K562 (cell line): Measurements from ENCODE around the gene FAM83E. TPM values are rescaled to one million over a fixed set of nuclear protein-coding genes. Genes with fewer than 3 reads are reported as not detected.

Source experiments
- MEIS2 ChIP-seq: fragments of 450-650 bp; IDR thresholded peaks from 2 replicates; pipeline ENCODE4 v1.6.1; 2014; ENCODE audit warnings: mild to moderate bottlenecking; ENCODE audit not compliant: partially characterized antibody
- NUFIP1 ChIP-seq: fragments of 450-650 bp; IDR thresholded peaks from 2 replicates; pipeline ENCODE4 v1.6.1; 2018; ENCODE audit not compliant: partially characterized antibody
- POLR2G ChIP-seq: fragments of 200-400 bp; formaldehyde crosslinking; IDR thresholded peaks from 2 replicates; pipeline ENCODE4 v1.6.1; 2017; ENCODE audit warnings: low read depth, mild to moderate bottlenecking, antibody characterized with exemption, low read length, moderate library complexity
- REST ChIP-seq, 2 experiments: fragments of 450-650 bp; formaldehyde crosslinking in 1 of 2; IDR thresholded peaks; 2 replicates each; pipeline versions ENCODE4 v1.4.0 to v1.6.1; 2014 to 2020; ENCODE audit warnings: mild to moderate bottlenecking in 2 of 2, borderline replicate concordance in 1 of 2, low read depth in 1 of 2
- RFX7 ChIP-seq: fragments of 250-450 bp; sonication (Bioruptor Pico); IDR thresholded peaks from 2 replicates; pipeline ENCODE4 v1.5.1; 2021; ENCODE audit warnings: mild to moderate bottlenecking
- ZBTB40 ChIP-seq, 2 experiments: fragments of 450-650 bp in 1 of 2; sonication (generic) in 1 of 2; formaldehyde crosslinking in 1 of 2; IDR thresholded peaks; 2 replicates each; pipeline versions ENCODE4 v1.7.1 to v1.9.0; 2016 to 2022; ENCODE audit warnings: inconsistent platforms in 1 of 2, mild to moderate bottlenecking in 1 of 2, missing genetic modification reagents in 1 of 2
- polyA plus RNA-seq, 8 experiments: library from polyadenylated mRNA; depleted of rRNA in 4 of 8; stranded (reverse) in 5 of 8; unstranded in 3 of 8; fragments of >200 nt; fragmentation: Nextera tagmentation in 2 of 8; fragmentation: Illumina TruSeq in 1 of 8; extraction: Ambion mirVana in 2 of 8; extraction: Trizol in 1 of 8; gene quantifications; 2 replicates each; pipeline versions ENCODE4 v1.2.1 to v1.2.3, GENCODE V29; 2011 to 2014; ENCODE audit warnings: inconsistent platforms in 1 of 8, missing spikeins in 1 of 8
- total RNA-seq, 7 experiments: library from RNA; depleted of rRNA in 6 of 7; stranded (reverse); fragments of >200 nt in 6 of 7; fragmentation: Illumina TruSeq in 2 of 7; extraction: Trizol in 2 of 7; gene quantifications; 2 replicates each; pipeline versions ENCODE4 v1.2.1 to v1.2.3, GENCODE V29; 2011 to 2021; ENCODE audit warnings: low replicate concordance in 1 of 7
- TF ChIP-seq, protein P1 (sequence below): sonication (generic); formaldehyde crosslinking; IDR thresholded peaks from 2 replicates; pipeline ENCODE4 v1.8.0; 2022; ENCODE audit warnings: mild to moderate bottlenecking, missing genetic modification reagents

FAM83E gene
- total and polyA plus RNA-seq, 9 of the 15 experiments (the other 6 are each of a cell fraction or from before 2014, with no cell fraction given): 0.15 to 0.87 (median 0.29) TPM; not detected in 4

GRCh38 chr19:48624067-48624594 lies 9.3 kb upstream of the FAM83E start (continued):
- no peak for TF ChIP-seq ZBTB40 (IDR thresholded peaks at IDR 0.05)
- TF ChIP-seq ZBTB40 (CRISPR knock-in tag; IDR thresholded peaks at IDR 0.05): no peak
- TF ChIP-seq NUFIP1: no peak
- no peak for TF ChIP-seq MEIS2
- TF ChIP-seq, protein P1, sequence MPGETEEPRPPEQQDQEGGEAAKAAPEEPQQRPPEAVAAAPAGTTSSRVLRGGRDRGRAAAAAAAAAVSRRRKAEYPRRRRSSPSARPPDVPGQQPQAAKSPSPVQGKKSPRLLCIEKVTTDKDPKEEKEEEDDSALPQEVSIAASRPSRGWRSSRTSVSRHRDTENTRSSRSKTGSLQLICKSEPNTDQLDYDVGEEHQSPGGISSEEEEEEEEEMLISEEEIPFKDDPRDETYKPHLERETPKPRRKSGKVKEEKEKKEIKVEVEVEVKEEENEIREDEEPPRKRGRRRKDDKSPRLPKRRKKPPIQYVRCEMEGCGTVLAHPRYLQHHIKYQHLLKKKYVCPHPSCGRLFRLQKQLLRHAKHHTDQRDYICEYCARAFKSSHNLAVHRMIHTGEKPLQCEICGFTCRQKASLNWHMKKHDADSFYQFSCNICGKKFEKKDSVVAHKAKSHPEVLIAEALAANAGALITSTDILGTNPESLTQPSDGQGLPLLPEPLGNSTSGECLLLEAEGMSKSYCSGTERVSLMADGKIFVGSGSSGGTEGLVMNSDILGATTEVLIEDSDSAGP (CRISPR knock-in tag): no peak
- peak; percentile 77 for TF ChIP-seq POLR2G
- TF ChIP-seq REST (IDR thresholded peaks at IDR 0.05; ENCODE audit: borderline replicate concordance): no peak
- no peak for TF ChIP-seq REST (CRISPR knock-in tag; IDR thresholded peaks at IDR 0.05; ENCODE audit: low read depth)
- no peak for TF ChIP-seq RFX7 (CRISPR knock-in tag)
